Aorta (tissue), 5 donors: Measurements from ENCODE around the gene KIF5C. TPM values are rescaled to one million over a fixed set of nuclear protein-coding genes. Genes with fewer than 3 reads are reported as not detected.

Source experiments
- ATAC-seq: fragments of 200-7000 bp; cut with Tn5 transposase; one replicate; pipeline ENCODE4 v1.9.1; 2022; ENCODE audit warnings: moderate library complexity; ENCODE audit not compliant: low FRiP score
- DNase-seq, 2 donors: peaks; one replicate each; pipeline ENCODE4 v3.0.0-alpha.2; 2020
- H3K27ac ChIP-seq, 2 donors: one replicate each; pipeline ENCODE4 v1.5.1; 2013; ENCODE audit warnings: low read length in 2 of 2, mild to moderate bottlenecking in 2 of 2, moderate library complexity in 2 of 2, control low read depth in 1 of 2, inconsistent platforms in 1 of 2, low read depth in 1 of 2
- H3K27me3 ChIP-seq, 2 donors: one replicate each; pipeline ENCODE4 v1.6.1; 2013; ENCODE audit warnings: control low read depth in 1 of 2, low read length in 1 of 2, mild to moderate bottlenecking in 1 of 2, moderate library complexity in 1 of 2; ENCODE audit not compliant: insufficient read depth in 2 of 2, control insufficient read depth in 1 of 2
- H3K36me3 ChIP-seq, 2 donors: one replicate each; pipeline ENCODE4 v1.6.1; 2013; ENCODE audit warnings: control low read depth in 1 of 2, low read length in 1 of 2, mild to moderate bottlenecking in 1 of 2; ENCODE audit not compliant: insufficient read depth in 2 of 2, control insufficient read depth in 1 of 2
- H3K4me1 ChIP-seq, 2 donors: one replicate each; pipeline ENCODE4 v1.6.1; 2013; ENCODE audit warnings: low read length in 2 of 2, control low read depth in 1 of 2, mild to moderate bottlenecking in 1 of 2, moderate library complexity in 1 of 2; ENCODE audit not compliant: insufficient read depth in 2 of 2, control insufficient read depth in 1 of 2
- H3K4me3 ChIP-seq, 2 donors: one replicate each; pipeline ENCODE4 v1.5.1; 2013; ENCODE audit warnings: low read length in 2 of 2, control low read depth in 1 of 2, mild to moderate bottlenecking in 1 of 2
- H3K9me3 ChIP-seq: one replicate; pipeline ENCODE4 v1.6.1; 2013; ENCODE audit warnings: mild to moderate bottlenecking, low read length; ENCODE audit not compliant: control insufficient read depth
- WGBS, 2 donors: extraction: QIAGEN DNeasy Blood & Tissue Kit; methylation state at CpG; one replicate each; pipeline ENCODE4 v1.1.7; 2013; 5-methylcytosine and 5-hydroxymethylcytosine counted together
- intact Hi-C, 2 donors: fragments of 100-400 bp; cut with DNase I; formaldehyde crosslinking; loops; one replicate each; pipeline versions ENCODE4 v1.14.2 to v1.15.0; 2022
- polyA plus RNA-seq, 2 donors: library from polyadenylated mRNA; stranded (reverse); fragments of 200-250 nt; gene quantifications; one replicate each; pipeline ENCODE4 v1.2.3, GENCODE V29; 2013
- total RNA-seq, 2 donors: library from RNA; stranded (reverse); fragmentation: NEBNext Ultra II Directional; extraction: Animal tissue kit (Norgen Biotek cat#: 25700); gene quantifications; one replicate each; pipeline ENCODE4 v1.2.1, GENCODE V29; 2021
- donor health status: healthy with polysubstance abuse.
- donor health status: Bipolar disorder and iron deficiency.
- donor health status: DM: no; HTN: no; CAD: no.
- donor health status: DM: no; HTN: no; CAD: no.
- donor health status: DM: yes; HTN: yes; CAD: no.

The KIF5C gene
- total and polyA plus RNA-seq, 4 donors, result 1.5 to 3.4 (median 1.9) TPM

DNA sequence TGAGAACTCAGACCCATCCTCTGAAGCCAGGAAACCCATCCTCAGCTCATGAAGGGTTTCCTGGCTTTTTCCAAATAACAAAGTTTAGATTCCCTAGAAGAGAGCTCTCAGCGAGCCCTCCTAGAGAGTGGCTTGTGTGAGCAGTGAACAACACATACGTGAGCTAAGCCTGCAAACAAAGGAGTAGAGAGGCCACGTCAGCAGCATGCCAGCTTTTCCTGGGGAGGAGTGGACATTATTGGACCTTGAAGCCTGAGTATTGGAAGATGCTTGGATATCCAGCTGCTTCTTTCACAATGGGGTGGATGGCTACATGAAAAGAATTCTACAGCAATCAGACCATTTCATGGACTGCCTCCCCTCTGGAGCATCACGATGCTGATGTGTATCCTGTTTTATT is 21.1 kb downstream of the KIF5C start:
- 80 to 82% methylated on average over 4 of the region's 4 CpGs for WGBS, 2 donors
- DNase-seq, result no peak
- H3K4me3 ChIP-seq, result no peak overlapping the region
- H3K27ac ChIP-seq, result no peak overlapping the region
- no peak for ATAC-seq
- peaks cover 7% of the 10 kb centered on the region for H3K9me3 ChIP-seq
- H3K36me3 ChIP-seq, result no peaks in the 10 kb centered on the region
- intact Hi-C loops, result no loop called here
- H3K27me3 ChIP-seq, result peaks cover 2 to 3% of the 10 kb centered on the region in 2 donors
- H3K4me1 ChIP-seq, result no peaks in the 10 kb centered on the region

DNA sequence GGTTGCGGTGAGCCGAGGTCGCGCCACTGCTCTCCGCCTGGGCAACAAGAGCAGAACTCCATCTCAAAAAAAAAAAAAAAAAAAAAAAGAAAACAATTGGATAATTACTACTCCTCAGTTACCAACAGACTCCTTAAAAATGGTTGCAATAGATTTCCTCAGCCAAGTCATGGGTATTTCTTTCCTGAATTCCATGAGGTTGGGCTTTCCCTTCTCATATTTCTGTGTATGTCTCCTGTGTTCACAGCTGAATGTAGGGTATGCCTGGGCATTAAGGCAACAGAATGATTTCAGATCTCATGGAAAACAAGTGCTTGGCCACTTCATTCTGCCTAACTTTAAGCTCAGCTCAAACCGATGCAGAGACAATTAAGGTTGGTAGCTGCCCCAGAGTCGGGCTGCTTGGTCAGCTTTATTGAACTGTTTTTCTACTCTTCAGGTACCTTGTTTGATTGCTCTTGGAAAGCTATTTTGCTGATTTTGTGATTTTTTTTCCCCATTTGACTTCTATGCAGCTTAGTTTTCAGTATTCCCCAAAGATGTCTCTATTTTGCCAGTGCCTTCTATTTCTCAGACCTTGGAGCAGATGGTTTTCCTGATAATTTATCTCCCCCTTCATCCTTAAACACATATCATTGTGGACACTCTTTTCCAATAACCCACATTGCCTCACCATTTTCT is 24.8 kb downstream of the KIF5C start:
- Histone ChIP-seq H3K27me3 (no peaks in the 10 kb centered on the region), H3K36me3 (no peaks in the 10 kb centered on the region), H3K27ac (no peak overlapping the region), H3K4me3 (no peak overlapping the region), H3K4me1 (no peaks in the 10 kb centered on the region), H3K9me3 (peaks cover 1% of the 10 kb centered on the region)
- ATAC-seq, result no peak
- 92 to 95% methylated on average over 7 of the region's 7 CpGs for WGBS, 2 donors
- intact Hi-C loops, result no loop called here
- no peak for DNase-seq

DNA sequence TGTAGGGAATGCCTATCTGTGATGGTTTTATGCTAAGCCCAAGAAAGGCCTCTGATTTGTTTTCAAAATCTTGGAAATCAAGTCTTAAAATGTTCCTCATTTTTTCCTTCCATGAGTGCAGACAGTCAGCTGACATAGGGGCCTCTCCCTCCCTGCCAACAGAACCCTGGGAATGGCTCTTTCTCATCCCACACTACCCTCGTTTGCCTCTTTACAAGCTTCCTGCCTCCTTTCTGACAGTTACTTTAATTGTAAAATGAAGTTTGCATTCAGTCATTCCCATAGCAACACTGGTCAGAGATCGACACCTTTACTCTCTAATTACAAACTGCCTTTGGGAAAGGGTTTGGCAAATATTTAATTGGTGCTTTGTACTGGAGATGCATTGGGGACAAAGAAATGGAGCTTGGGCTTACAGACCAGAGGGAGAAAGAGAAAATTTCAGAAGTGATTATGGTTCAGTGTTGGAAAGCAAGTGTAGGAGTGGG is 25.4 kb downstream of the KIF5C start:
- intact Hi-C loops, result no loop called here
- no peak for ATAC-seq
- no peak for DNase-seq
- Histone ChIP-seq H3K27me3 (no peaks in the 10 kb centered on the region), H3K27ac (no peak overlapping the region), H3K4me3 (no peak overlapping the region), H3K4me1 (no peaks in the 10 kb centered on the region), H3K36me3 (no peaks in the 10 kb centered on the region), H3K9me3 (peaks cover 1% of the 10 kb centered on the region)
- WGBS, 2 donors, result 88% methylated on average over 2 of the region's 2 CpGs

DNA sequence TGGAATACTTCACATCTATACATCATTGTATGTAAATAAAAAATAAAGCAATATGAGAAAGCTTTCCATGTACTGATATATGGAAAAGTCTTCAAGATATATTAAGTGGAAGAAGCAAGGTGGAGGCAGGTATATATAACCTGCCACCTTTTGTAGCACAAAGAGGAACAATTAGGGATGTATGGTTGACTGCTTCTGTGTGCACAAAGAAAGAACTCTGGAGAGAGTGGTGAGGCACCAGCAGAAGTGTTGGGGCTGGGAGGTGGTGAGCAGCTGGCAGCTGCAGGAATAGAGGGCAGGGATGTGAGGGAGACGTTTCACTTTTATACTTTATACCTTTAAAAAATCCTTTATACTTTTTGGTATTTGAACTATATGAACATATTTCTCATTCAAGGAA is 26.1 kb downstream of the KIF5C start:
- DNase-seq (no peak), ATAC-seq (no peak)
- H3K4me3 ChIP-seq, result no peak overlapping the region
- H3K27me3 ChIP-seq, result no peaks in the 10 kb centered on the region
- H3K36me3 ChIP-seq, result no peaks in the 10 kb centered on the region
- H3K9me3 ChIP-seq, result peaks cover 4% of the 10 kb centered on the region
- H3K27ac ChIP-seq, result no peak overlapping the region
- WGBS, 2 donors, result 41 to 53% methylated on average over 1 of the region's 1 CpG
- H3K4me1 ChIP-seq, result no peaks in the 10 kb centered on the region
- intact Hi-C loops, result no loop called here

DNA sequence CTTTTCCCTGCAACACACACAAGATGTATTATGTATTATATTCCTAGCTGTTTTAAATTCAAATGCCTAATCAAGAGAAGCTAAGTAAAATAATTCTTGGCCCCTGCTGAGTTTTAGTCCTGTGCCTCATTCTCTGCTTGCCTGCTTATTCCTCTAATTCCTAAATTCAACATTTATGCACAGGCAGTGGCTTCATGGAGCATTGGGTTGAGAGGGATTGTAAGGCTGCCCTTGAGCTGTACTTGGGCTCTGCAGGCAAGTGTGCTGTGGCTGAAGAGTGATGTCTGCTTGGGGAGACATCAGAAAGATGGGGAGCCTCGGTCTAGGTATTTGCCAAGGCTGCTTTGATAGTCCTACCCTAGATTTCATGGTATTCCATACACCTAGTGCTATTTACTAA is 27.8 kb downstream of the KIF5C start:
- intact Hi-C loops, result no loop called here
- Histone ChIP-seq H3K9me3 (peaks cover 8% of the 10 kb centered on the region), H3K27me3 (no peaks in the 10 kb centered on the region), H3K36me3 (peaks cover 0 to 2% of the 10 kb centered on the region in 2 donors), H3K27ac (no peak overlapping the region), H3K4me1 (no peaks in the 10 kb centered on the region), H3K4me3 (no peak overlapping the region)
- WGBS, 2 donors, result 76 to 77% methylated on average over 1 of the region's 1 CpG
- ATAC-seq, result no peak
- DNase-seq, result no peak

DNA sequence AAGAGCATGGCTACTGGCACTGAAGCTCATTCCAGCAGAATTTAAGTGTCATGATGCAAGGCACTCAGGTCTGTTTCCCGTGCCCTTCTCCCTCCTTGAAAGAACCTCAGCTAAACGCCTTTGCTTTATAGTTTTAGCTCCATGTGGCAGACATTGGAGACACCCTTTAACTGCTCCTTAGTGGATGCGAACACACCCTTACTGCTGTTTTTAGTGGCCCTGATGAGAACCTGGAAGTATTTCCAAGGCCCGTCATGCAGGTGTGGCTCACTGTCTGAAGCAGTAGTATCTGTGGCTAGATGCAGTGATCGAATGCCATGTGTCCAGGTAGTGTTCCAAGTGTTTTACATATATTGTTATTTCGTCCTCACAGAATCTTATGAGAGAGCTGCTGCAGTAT is 28.3 kb downstream of the KIF5C start:
- peaks cover 8% of the 10 kb centered on the region for H3K9me3 ChIP-seq
- intact Hi-C loops, result no loop called here
- WGBS, 2 donors, result 78 to 80% methylated on average over 6 of the region's 6 CpGs
- no peak overlapping the region for H3K27ac ChIP-seq
- no peak for DNase-seq
- H3K4me1 ChIP-seq, result no peaks in the 10 kb centered on the region
- no peaks in the 10 kb centered on the region for H3K27me3 ChIP-seq
- H3K4me3 ChIP-seq, result no peak overlapping the region
- H3K36me3 ChIP-seq, result peaks cover 0 to 2% of the 10 kb centered on the region in 2 donors
- ATAC-seq, result no peak

DNA sequence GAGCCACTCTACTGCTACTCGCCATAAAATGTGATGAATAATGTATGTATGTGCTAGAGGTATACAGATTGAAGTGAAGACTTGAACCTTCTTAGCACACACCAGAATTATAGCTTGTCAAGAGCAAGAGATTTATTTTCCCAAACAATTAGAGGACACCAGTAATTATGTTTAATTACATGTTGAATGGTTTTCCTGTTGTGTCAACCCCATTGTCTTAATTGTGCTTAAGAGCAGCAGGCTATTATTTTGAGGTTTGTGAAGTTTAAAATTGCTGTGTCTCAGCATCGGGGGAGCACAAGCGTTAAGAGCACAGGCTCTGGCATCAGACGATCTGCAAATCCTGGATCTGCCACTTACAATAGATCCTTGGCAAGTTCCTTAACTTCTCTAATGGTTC is 29.0 kb downstream of the KIF5C start:
- peaks cover 8% of the 10 kb centered on the region for H3K9me3 ChIP-seq
- no peak overlapping the region for H3K4me3 ChIP-seq
- H3K27me3 ChIP-seq, result no peaks in the 10 kb centered on the region
- intact Hi-C loops, result no loop called here
- DNase-seq (no peak), ATAC-seq (no peak)
- H3K36me3 ChIP-seq, result peaks cover 0 to 2% of the 10 kb centered on the region in 2 donors
- H3K27ac ChIP-seq, result no peak overlapping the region
- 64 to 77% methylated on average over 4 of the region's 4 CpGs for WGBS, 2 donors
- H3K4me1 ChIP-seq, result no peaks in the 10 kb centered on the region

DNA sequence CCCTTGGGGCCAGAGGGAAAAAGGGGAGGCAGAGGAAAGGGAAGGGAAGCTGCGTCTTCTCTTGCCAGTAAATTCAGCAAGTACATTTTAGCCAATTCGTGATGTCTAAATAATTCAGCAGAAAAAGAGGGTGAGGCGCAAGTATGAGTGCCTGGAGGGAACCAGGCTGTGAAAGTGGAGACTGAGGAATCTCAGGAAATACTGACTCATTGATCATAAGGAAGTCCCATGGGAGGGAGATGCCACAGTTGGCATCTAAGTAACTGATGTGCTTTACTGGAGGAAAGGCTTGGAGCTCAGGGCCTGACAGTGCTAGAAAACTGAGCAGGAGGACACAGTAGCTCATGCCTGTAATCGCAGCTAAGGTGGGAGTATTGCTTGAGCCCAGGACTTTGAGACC is 31.1 kb downstream of the KIF5C start:
- no peaks in the 10 kb centered on the region for H3K27me3 ChIP-seq
- peaks cover 0 to 2% of the 10 kb centered on the region in 2 donors for H3K36me3 ChIP-seq
- H3K9me3 ChIP-seq, result peaks cover 8% of the 10 kb centered on the region
- H3K4me3 ChIP-seq, result no peak overlapping the region
- DNase-seq (no peak), ATAC-seq (no peak)
- no peaks in the 10 kb centered on the region for H3K4me1 ChIP-seq
- H3K27ac ChIP-seq, result no peak overlapping the region
- WGBS, 2 donors, result 80 to 90% methylated on average over 4 of the region's 4 CpGs
- intact Hi-C loops, result no loop called here

DNA sequence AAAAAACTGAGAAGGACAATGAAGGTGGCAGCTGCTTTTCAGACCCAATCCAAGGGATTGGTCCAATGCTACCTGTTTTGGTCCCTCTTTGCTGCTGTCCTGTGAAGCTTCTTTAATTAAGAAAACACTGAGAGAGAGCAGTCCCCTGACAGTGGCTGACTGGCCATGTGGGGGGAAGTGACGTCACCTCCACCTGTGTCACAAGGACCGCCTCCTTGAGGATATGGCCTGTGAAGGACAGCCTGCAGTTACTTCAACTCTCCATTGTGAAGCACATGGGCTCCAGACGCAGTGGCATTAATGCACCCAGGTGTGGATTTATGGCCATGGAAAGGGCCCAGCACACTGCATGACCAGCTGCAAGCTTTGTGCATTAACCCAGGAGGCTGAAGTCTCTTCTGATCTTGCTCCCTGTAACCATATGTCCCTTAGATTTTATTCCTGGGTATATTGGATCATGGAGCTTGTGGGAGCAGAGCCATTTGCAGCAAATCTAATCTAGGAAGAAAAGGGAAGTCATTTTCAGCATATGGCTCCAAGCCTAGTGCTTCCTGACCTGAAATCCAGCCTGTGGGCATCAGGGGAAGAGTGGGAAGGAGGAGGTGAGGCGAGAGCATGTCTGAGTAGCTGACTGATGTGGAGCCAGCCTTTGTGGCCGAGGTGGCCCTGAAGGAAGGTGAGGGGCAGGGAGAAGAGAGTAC is 32.2 kb downstream of the KIF5C start:
- intact Hi-C loops, result no loop called here
- WGBS, 2 donors, result 92% methylated on average over 5 of the region's 5 CpGs
- H3K9me3 ChIP-seq, result peaks cover 8% of the 10 kb centered on the region
- H3K36me3 ChIP-seq, result peaks cover 0 to 2% of the 10 kb centered on the region in 2 donors
- no peak for ATAC-seq
- no peak for DNase-seq
- no peaks in the 10 kb centered on the region for H3K27me3 ChIP-seq
- no peaks in the 10 kb centered on the region for H3K4me1 ChIP-seq
- H3K27ac ChIP-seq, result no peak overlapping the region
- H3K4me3 ChIP-seq, result no peak overlapping the region
